ENCODE data around the gene ANO10. TPM values are rescaled to one million over a fixed set of nuclear protein-coding genes. Genes with fewer than 3 reads are reported as not detected.

ANO10 gene
- total RNA-seq, 1 experiment from 2014 or later, result 23.7 TPM

- TF ChIP-seq CTCF (conservative IDR thresholded peaks at IDR 0.05; ENCODE audit: low read depth, low read length), result no peak
- no peak for TF ChIP-seq EZH2phosphoT487 (IDR thresholded peaks at IDR 0.05; ENCODE audit: borderline replicate concordance, low read length)
- TF ChIP-seq EZH2 (IDR thresholded peaks at IDR 0.05; ENCODE audit: low read length, unreplicated experiment), result no peak
- BruUV-seq (replicated peaks), result no TSS peak
- Histone ChIP-seq H4K20me1 (ENCODE audit: low read length) (no peaks in the 10 kb centered on the region), H3K9me3 (ENCODE audit: low read length) (no peaks in the 10 kb centered on the region), H3K79me2 (ENCODE audit: low read length) (no peaks in the 10 kb centered on the region), H2AFZ (ENCODE audit: low read length) (no peak overlapping the region), H3K9ac (ENCODE audit: low read length) (no peak overlapping the region), H3K27ac (ENCODE audit: low read length) (no peak overlapping the region), H3K4me1 (ENCODE audit: insufficient read depth, low read length) (no peaks in the 10 kb centered on the region), H3K9me2 (replicated peaks; ENCODE audit: low read length) (no peaks in the 10 kb centered on the region), H3K4me2 (ENCODE audit: low read length) (no peak overlapping the region), H3K36me3 (ENCODE audit: low read depth, low read length) (no peaks in the 10 kb centered on the region), H3K4me3 (ENCODE audit: low read length) (no peak overlapping the region), H3F3A (ENCODE audit: low read length, unreplicated experiment) (no peaks in the 10 kb centered on the region), H3K27me3 (ENCODE audit: low read length) (no peaks in the 10 kb centered on the region)
- ChIA-PET POLR2A (ENCODE audit: unreplicated experiment) (no interaction called here), CTCF (interaction anchor here (0.6 kb wide), 1 partner anchor 212 kb away, joined by 3 read pairs; no protein-coding TSS in a partner anchor)
- no peak for DNase-seq
- intact Hi-C loops (cut with micrococcal nuclease), result no loop called here
- ATAC-seq, result peak; percentile 35; the same call in 1 of the 2 replicates
These were observed 143.6 kb downstream of the ANO10 start for GRCh38 chr3:43478118-43478785.

GRCh38 chr3:43477600-43477999 is 144.2 kb downstream of the ANO10 start:
- Histone ChIP-seq H3K9me2 (replicated peaks; ENCODE audit: low read length) (no peaks in the 10 kb centered on the region), H3K9me3 (ENCODE audit: low read length) (no peaks in the 10 kb centered on the region), H3K4me1 (ENCODE audit: insufficient read depth, low read length) (no peaks in the 10 kb centered on the region), H3K36me3 (ENCODE audit: low read depth, low read length) (no peaks in the 10 kb centered on the region), H3K4me2 (ENCODE audit: low read length) (no peak overlapping the region), H3K4me3 (ENCODE audit: low read length) (no peak overlapping the region), H3K27me3 (ENCODE audit: low read length) (no peaks in the 10 kb centered on the region), H4K20me1 (ENCODE audit: low read length) (no peaks in the 10 kb centered on the region), H3K79me2 (ENCODE audit: low read length) (no peaks in the 10 kb centered on the region), H2AFZ (ENCODE audit: low read length) (no peak overlapping the region), H3F3A (ENCODE audit: low read length, unreplicated experiment) (no peaks in the 10 kb centered on the region), H3K9ac (ENCODE audit: low read length) (no peak overlapping the region), H3K27ac (ENCODE audit: low read length) (no peak overlapping the region)
- DNase-seq, result no peak
- ATAC-seq, result no peak
- ChIA-PET CTCF (no interaction called here), POLR2A (ENCODE audit: unreplicated experiment) (no interaction called here)
- no TSS peak for BruUV-seq (replicated peaks)
- intact Hi-C loops (cut with micrococcal nuclease), result no loop called here
- TF ChIP-seq EZH2phosphoT487 (IDR thresholded peaks at IDR 0.05; ENCODE audit: borderline replicate concordance, low read length), result no peak
- TF ChIP-seq EZH2 (IDR thresholded peaks at IDR 0.05; ENCODE audit: low read length, unreplicated experiment), result no peak
- TF ChIP-seq CTCF (conservative IDR thresholded peaks at IDR 0.05; ENCODE audit: low read depth, low read length), result no peak

- Histone ChIP-seq H3K79me2 (ENCODE audit: low read length) (no peaks in the 10 kb centered on the region), H3K36me3 (ENCODE audit: low read depth, low read length) (no peaks in the 10 kb centered on the region), H3K9me2 (replicated peaks; ENCODE audit: low read length) (no peaks in the 10 kb centered on the region), H3K27ac (ENCODE audit: low read length) (no peak overlapping the region), H3K9ac (ENCODE audit: low read length) (no peak overlapping the region), H3F3A (ENCODE audit: low read length, unreplicated experiment) (no peaks in the 10 kb centered on the region), H2AFZ (ENCODE audit: low read length) (no peak overlapping the region), H3K4me3 (ENCODE audit: low read length) (no peak overlapping the region), H3K9me3 (ENCODE audit: low read length) (no peaks in the 10 kb centered on the region), H3K27me3 (ENCODE audit: low read length) (no peaks in the 10 kb centered on the region), H4K20me1 (ENCODE audit: low read length) (no peaks in the 10 kb centered on the region), H3K4me2 (ENCODE audit: low read length) (no peak overlapping the region), H3K4me1 (ENCODE audit: insufficient read depth, low read length) (no peaks in the 10 kb centered on the region)
- ATAC-seq, result no peak
- TF ChIP-seq EZH2phosphoT487 (IDR thresholded peaks at IDR 0.05; ENCODE audit: borderline replicate concordance, low read length) (no peak), CTCF (conservative IDR thresholded peaks at IDR 0.05; ENCODE audit: low read depth, low read length) (no peak), EZH2 (IDR thresholded peaks at IDR 0.05; ENCODE audit: low read length, unreplicated experiment) (no peak)
- no TSS peak for BruUV-seq (replicated peaks)
- CTCF ChIA-PET, result no interaction called here
- DNase-seq, result no peak
- POLR2A ChIA-PET (ENCODE audit: unreplicated experiment), result no interaction called here
- intact Hi-C loops (cut with micrococcal nuclease), result no loop called here
These were observed 148.1 kb downstream of the ANO10 start for GRCh38 chr3:43473737-43474136.
